SK-N-SH (cell line): ENCODE data around the gene ELF5.

Source experiments
- CTCF ChIP-seq: fragments of 200-600 bp; sonication (generic); IDR thresholded peaks from 2 replicates; pipeline ENCODE4 v1.6.1; 2017; ENCODE audit warnings: antibody characterized with exemption, mild to moderate bottlenecking, moderate library complexity
- POLR2AphosphoS5 ChIP-seq: IDR thresholded peaks from 2 replicates; pipeline ENCODE4 v1.6.1; 2012; ENCODE audit warnings: low read depth, low read length
- TCF12 ChIP-seq: IDR thresholded peaks from 2 replicates; pipeline ENCODE4 v1.4.0; 2012

- TF ChIP-seq POLR2AphosphoS5, result no peak
- TF ChIP-seq TCF12, result no peak
- no peak for TF ChIP-seq CTCF
These were observed 22.5 kb upstream of the ELF5 start for GRCh38 chr11:34536056-34536455.
